Activated CD8-positive, alpha-beta T cell treated with anti-CD3 and anti-CD28 coated beads for 36 hours (primary cell): Measurements from ENCODE around the gene UGT1A1. TPM values are rescaled to one million over a fixed set of nuclear protein-coding genes. Genes with fewer than 3 reads are reported as not detected.
"Not testable (repeated sequence)": the region's sequence is repeated elsewhere in the genome, so short reads cannot be mapped to it uniquely, and the experiment has no call there.

Source experiments
- ATAC-seq: fragments of 200-7000 bp; cut with Tn5 transposase; one replicate; pipeline ENCODE4 v1.10.0; 2021; ENCODE audit warnings: mild to moderate bottlenecking, moderate library complexity
- CTCF ChIA-PET: fragments of 350-600 bp; sonication (Branson Sonifier 250); formaldehyde crosslinking; loops from one replicate; lab custom pipeline; 2021; ENCODE audit warnings: antibody characterized with exemption; lab: Charles Lee
- POLR2A ChIA-PET: fragments of 350-600 bp; sonication (Branson Sonifier 250); formaldehyde crosslinking; loops from one replicate; lab custom pipeline; 2021; ENCODE audit warnings: antibody characterized with exemption; lab: Charles Lee
- DNase-seq: peaks from one replicate; pipeline ENCODE4 v3.0.0-alpha.2; 2020
- H3K27ac Mint-ChIP-seq: one replicate; pipeline ENCODE4 v1.8.0; 2021; ENCODE audit warnings: mild to moderate bottlenecking, mixed read lengths
- H3K27me3 Mint-ChIP-seq: one replicate; pipeline ENCODE4 v1.8.0; 2021; ENCODE audit warnings: mixed read lengths
- H3K36me3 Mint-ChIP-seq: one replicate; pipeline ENCODE4 v1.8.0; 2021; ENCODE audit warnings: low read depth, mixed read lengths
- H3K4me1 Mint-ChIP-seq: one replicate; pipeline ENCODE4 v1.8.0; 2021; ENCODE audit warnings: low read depth, mixed read lengths
- H3K4me3 Mint-ChIP-seq: one replicate; pipeline ENCODE4 v1.8.0; 2021; ENCODE audit warnings: mild to moderate bottlenecking, moderate library complexity, mixed read lengths
- H3K9me3 Mint-ChIP-seq: one replicate; pipeline ENCODE4 v1.8.0; 2021; ENCODE audit warnings: mixed read lengths
- CTCF ChIP-seq: fragments of 200-600 bp; IDR thresholded peaks from one replicate; pipeline ENCODE4 v1.8.0; 2022; ENCODE audit warnings: antibody characterized with exemption, mild to moderate bottlenecking
- intact Hi-C: fragments of 100-400 bp; cut with micrococcal nuclease; formaldehyde crosslinking; loops from one replicate; pipeline ENCODE4 v1.10.0; 2022
- total RNA-seq, 2 experiments: library from RNA; stranded (reverse); gene quantifications; one replicate each; pipeline ENCODE4 v1.2.3, GENCODE V29; 2021

The UGT1A1 gene
- total RNA-seq, 2 experiments from 2014 or later, result not detected

- POLR2A ChIA-PET, result no interaction called here
- Mint-ChIP-seq H3K4me3 (no peak overlapping the region), H3K9me3 (peaks cover 4% of the 10 kb centered on the region), H3K4me1 (no peaks in the 10 kb centered on the region), H3K27ac (no peak overlapping the region), H3K36me3 (no peaks in the 10 kb centered on the region), H3K27me3 (peaks cover 21% of the 10 kb centered on the region)
- intact Hi-C loops, result no loop called here
- CTCF ChIA-PET, result no interaction called here
- TF ChIP-seq CTCF, result no peak
- DNase-seq (no peak), ATAC-seq (no peak)
Measured at GRCh38 chr2:233745073-233745755, 14.9 kb upstream of the UGT1A1 start.

GRCh38 chr2:233745838-233746237 is 14.2 kb upstream of the UGT1A1 start:
- H3K9me3 Mint-ChIP-seq, intact Hi-C loops, H3K36me3 Mint-ChIP-seq, DNase-seq, H3K4me3 Mint-ChIP-seq, ATAC-seq, H3K4me1 Mint-ChIP-seq, CTCF ChIA-PET, H3K27ac Mint-ChIP-seq, POLR2A ChIA-PET: not testable (repeated sequence)
- peaks cover 20% of the 10 kb centered on the region for H3K27me3 Mint-ChIP-seq

- H3K27ac Mint-ChIP-seq, result no peak overlapping the region
- no peak overlapping the region for H3K4me3 Mint-ChIP-seq
- ChIA-PET POLR2A (interaction anchor here (0.6 kb wide), 1 partner anchor 204 kb away, joined by 3 read pairs; no protein-coding TSS in a partner anchor), CTCF (no interaction called here)
- peaks cover 16% of the 10 kb centered on the region for H3K27me3 Mint-ChIP-seq
- no peaks in the 10 kb centered on the region for H3K36me3 Mint-ChIP-seq
- intact Hi-C loops, result no loop called here
- ATAC-seq (no peak), DNase-seq (no peak)
- peaks cover 11% of the 10 kb centered on the region for H3K9me3 Mint-ChIP-seq
- no peaks in the 10 kb centered on the region for H3K4me1 Mint-ChIP-seq
- no peak for TF ChIP-seq CTCF
Measured at GRCh38 chr2:233746475-233747282, 13.4 kb upstream of the UGT1A1 start.

- CTCF ChIA-PET, result no interaction called here
- peaks cover 14% of the 10 kb centered on the region for H3K27me3 Mint-ChIP-seq
- no peak overlapping the region for H3K4me3 Mint-ChIP-seq
- H3K27ac Mint-ChIP-seq, result no peak overlapping the region
- ATAC-seq (no peak), DNase-seq (no peak)
- no peak for TF ChIP-seq CTCF
- no peaks in the 10 kb centered on the region for H3K36me3 Mint-ChIP-seq
- peaks cover 11% of the 10 kb centered on the region for H3K9me3 Mint-ChIP-seq
- intact Hi-C loops, result no loop called here
- H3K4me1 Mint-ChIP-seq, result no peaks in the 10 kb centered on the region
- POLR2A ChIA-PET, result interaction anchor here (0.6 kb wide), 1 partner anchor 204 kb away, joined by 3 read pairs; no protein-coding TSS in a partner anchor
Measured at GRCh38 chr2:233747283-233747544, 12.9 kb upstream of the UGT1A1 start.

GRCh38 chr2:233750689-233751088 is 9.4 kb upstream of the UGT1A1 start:
- POLR2A ChIA-PET, DNase-seq, H3K36me3 Mint-ChIP-seq, intact Hi-C loops, H3K27ac Mint-ChIP-seq, ATAC-seq, CTCF ChIA-PET, H3K4me1 Mint-ChIP-seq, H3K4me3 Mint-ChIP-seq: not testable (repeated sequence)
- H3K27me3 Mint-ChIP-seq, result peaks cover 14% of the 10 kb centered on the region
- H3K9me3 Mint-ChIP-seq, result peaks cover 11% of the 10 kb centered on the region

- H3K36me3 Mint-ChIP-seq, POLR2A ChIA-PET, ATAC-seq, H3K4me1 Mint-ChIP-seq, DNase-seq, H3K27ac Mint-ChIP-seq, CTCF ChIA-PET, H3K4me3 Mint-ChIP-seq, intact Hi-C loops: not testable (repeated sequence)
- Mint-ChIP-seq H3K27me3 (peaks cover 14% of the 10 kb centered on the region), H3K9me3 (peaks cover 11% of the 10 kb centered on the region)
Measured at GRCh38 chr2:233751212-233752009, 8.7 kb upstream of the UGT1A1 start.
